ENCODE results near the gene RHOBTB1.

RHOBTB1 gene

DNA sequence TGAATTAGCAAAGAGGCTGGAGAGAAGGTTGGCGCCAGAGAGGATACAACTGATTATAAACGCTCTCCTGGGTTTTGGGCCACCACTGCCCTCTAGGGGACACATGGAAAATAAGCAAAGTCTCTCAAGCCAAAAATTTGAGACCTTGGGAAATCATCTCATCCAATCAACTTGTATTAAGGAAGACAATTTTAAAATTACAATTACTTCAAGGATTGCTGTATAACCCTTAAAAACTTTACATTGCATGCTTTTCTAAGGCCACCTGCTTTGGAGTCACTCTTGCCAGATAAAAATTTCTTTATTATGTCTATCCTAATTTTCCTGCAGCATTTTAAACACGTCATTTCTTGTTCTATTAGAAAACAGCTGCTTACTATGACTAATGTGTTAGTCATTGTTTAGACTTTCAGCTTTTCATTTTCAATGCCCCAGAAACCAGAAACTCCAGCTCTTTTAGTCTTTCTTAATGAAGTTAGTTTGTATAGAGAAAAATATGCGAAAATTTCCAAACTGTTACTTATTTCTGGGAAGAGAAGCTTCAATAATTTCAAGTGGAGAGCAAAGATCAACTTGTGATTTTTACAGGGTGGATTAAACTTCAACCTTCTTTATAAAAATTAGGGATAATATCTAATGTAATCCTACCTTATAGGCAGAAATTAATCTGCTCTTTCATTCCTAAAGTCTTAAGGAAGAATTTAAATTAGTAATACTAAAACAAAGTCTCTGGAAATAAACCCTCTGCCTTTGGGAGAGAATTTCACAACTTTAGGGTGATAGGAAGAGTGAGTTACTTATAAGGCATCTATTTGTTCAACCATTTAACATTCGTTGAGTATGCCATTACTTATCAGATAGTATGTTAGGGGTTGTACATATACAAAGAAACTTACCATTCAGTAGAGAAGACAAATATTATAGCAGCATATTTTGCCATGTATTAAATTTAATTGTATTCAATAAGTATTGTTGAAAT lies 20.6 kb upstream of the RHOBTB1 start:
- FAIRE-seq (peak; percentile 44), DNase-seq (ENCODE audit: insufficient read length) (no peak)
- TF ChIP-seq POLR2A (IDR thresholded peaks at IDR 0.05; ENCODE audit: low read depth, low read length), result no peak
- TF ChIP-seq POLR2AphosphoS5 (IDR thresholded peaks at IDR 0.05; ENCODE audit: low read depth, low read length), result no peak

DNA sequence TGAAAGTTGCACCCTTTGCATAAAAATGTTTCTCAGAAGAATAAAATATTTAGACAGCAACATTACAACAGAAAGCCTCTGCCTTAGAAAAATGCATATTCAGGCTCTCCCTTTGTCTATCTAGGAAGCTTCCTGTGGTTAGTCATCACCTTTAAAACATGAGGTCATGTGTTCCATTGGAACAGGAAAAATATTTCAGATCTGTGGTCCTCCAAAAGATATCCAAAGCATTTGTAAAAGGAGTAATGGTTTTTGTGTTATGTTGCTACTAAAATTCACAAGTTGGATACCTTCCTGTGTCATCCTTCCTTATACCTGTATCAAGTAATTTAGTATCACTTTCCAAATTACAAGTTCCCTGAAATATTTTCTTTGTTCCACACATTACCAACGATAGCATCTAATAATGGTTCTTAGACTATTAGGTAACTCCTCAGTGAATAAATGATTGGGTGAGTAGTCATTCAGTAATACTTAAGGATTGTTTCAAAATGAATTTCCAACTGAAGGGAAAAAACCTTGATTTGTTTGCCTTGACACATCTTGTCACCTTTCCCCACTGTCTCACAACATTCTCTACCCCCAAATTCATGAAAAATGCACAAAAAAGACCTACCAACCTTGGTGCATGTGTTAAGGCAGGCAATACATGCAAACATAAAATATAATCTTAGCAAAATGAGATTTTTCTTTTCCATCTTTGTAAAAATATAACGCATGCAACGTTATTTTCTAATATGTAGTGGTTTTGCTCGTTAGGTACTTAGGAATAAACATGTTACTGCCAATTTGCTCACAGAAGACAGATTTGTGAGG lies 19.7 kb upstream of the RHOBTB1 start:
- TF ChIP-seq POLR2A (IDR thresholded peaks at IDR 0.05; ENCODE audit: low read depth, low read length), result no peak
- no peak for TF ChIP-seq TAF1 (IDR thresholded peaks at IDR 0.05; ENCODE audit: borderline replicate concordance, low read depth, low read length)
- no peak for TF ChIP-seq POLR2AphosphoS5 (IDR thresholded peaks at IDR 0.05; ENCODE audit: low read depth, low read length)
- DNase-seq (ENCODE audit: insufficient read length) (no peak), FAIRE-seq (peak; percentile 36)

- TF ChIP-seq TAF1 (IDR thresholded peaks at IDR 0.05; ENCODE audit: borderline replicate concordance, low read depth, low read length) (no peak), POLR2AphosphoS5 (IDR thresholded peaks at IDR 0.05; ENCODE audit: low read depth, low read length) (no peak), POLR2A (IDR thresholded peaks at IDR 0.05; ENCODE audit: low read depth, low read length) (no peak)
- FAIRE-seq (no peak), DNase-seq (ENCODE audit: insufficient read length) (no peak)
Measured at GRCh38 chr10:60962946-60963345, 19.0 kb upstream of the RHOBTB1 start.

- TF ChIP-seq TAF1 (IDR thresholded peaks at IDR 0.05; ENCODE audit: borderline replicate concordance, low read depth, low read length) (no peak), POLR2AphosphoS5 (IDR thresholded peaks at IDR 0.05; ENCODE audit: low read depth, low read length) (no peak), POLR2A (IDR thresholded peaks at IDR 0.05; ENCODE audit: low read depth, low read length) (no peak)
- FAIRE-seq, result no peak
- no peak for DNase-seq (ENCODE audit: insufficient read length)
Measured at GRCh38 chr10:60960913-60961312, 16.9 kb upstream of the RHOBTB1 start.

DNA sequence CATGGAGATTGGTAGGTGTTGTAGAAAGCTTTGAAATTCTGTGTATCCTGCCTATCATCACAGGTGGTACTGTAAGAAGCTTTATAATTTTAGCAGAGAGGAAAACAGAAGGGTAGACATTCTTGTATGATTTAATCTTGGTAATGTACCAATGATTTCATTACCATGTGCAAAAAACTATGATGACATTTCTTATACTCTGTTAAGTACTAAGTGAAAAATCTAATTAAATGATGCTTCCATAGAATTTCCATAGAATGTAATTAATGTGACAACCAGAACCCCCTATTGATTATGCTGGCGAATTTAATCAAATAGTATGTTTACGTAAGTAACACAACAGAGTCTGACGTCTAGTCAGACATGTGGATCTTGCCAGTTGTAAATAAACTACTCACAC lies 16.0 kb upstream of the RHOBTB1 start:
- DNase-seq (ENCODE audit: insufficient read length) (no peak), FAIRE-seq (no peak)
- TF ChIP-seq POLR2A (IDR thresholded peaks at IDR 0.05; ENCODE audit: low read depth, low read length) (no peak), TAF1 (IDR thresholded peaks at IDR 0.05; ENCODE audit: borderline replicate concordance, low read depth, low read length) (no peak), POLR2AphosphoS5 (IDR thresholded peaks at IDR 0.05; ENCODE audit: low read depth, low read length) (no peak)

- TF ChIP-seq POLR2A (IDR thresholded peaks at IDR 0.05; ENCODE audit: low read depth, low read length), result no peak
- no peak for TF ChIP-seq POLR2AphosphoS5 (IDR thresholded peaks at IDR 0.05; ENCODE audit: low read depth, low read length)
- TF ChIP-seq TAF1 (IDR thresholded peaks at IDR 0.05; ENCODE audit: borderline replicate concordance, low read depth, low read length), result no peak
- DNase-seq (ENCODE audit: insufficient read length) (no peak), FAIRE-seq (no peak)
Measured at GRCh38 chr10:60958892-60959601, 15.1 kb upstream of the RHOBTB1 start.

DNA sequence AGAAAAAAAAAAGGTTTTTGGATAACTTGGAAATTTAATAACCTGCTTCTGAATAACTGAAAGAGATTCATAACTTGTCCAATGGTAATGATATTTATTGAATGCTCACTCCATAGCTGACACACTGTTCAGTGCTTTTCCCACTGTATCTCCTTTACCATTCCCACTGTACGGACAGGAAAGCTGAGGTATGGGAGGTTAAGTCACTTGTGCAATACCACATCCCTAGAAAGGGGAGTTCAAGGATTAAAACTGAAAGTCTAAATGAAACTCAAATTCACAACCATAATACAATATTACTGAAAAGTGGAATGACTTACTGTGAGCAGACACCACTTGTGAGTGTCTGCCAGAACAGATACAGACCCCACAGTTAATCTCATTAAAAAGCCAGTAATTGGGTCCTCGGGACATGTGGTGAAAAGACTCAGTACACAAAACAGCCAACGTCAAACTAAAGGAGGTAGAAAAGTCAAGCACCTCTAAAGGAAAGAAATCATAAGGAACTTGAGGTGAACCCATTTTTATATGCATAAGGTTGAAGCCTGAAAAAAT lies 13.8 kb upstream of the RHOBTB1 start:
- no peak for FAIRE-seq
- no peak for DNase-seq (ENCODE audit: insufficient read length)
- TF ChIP-seq TAF1 (IDR thresholded peaks at IDR 0.05; ENCODE audit: borderline replicate concordance, low read depth, low read length) (no peak), POLR2AphosphoS5 (IDR thresholded peaks at IDR 0.05; ENCODE audit: low read depth, low read length) (no peak), POLR2A (IDR thresholded peaks at IDR 0.05; ENCODE audit: low read depth, low read length) (no peak)

- no peak for DNase-seq (ENCODE audit: insufficient read length)
- TF ChIP-seq POLR2A (IDR thresholded peaks at IDR 0.05; ENCODE audit: low read depth, low read length) (no peak), TAF1 (IDR thresholded peaks at IDR 0.05; ENCODE audit: borderline replicate concordance, low read depth, low read length) (no peak), POLR2AphosphoS5 (IDR thresholded peaks at IDR 0.05; ENCODE audit: low read depth, low read length) (no peak)
- no peak for FAIRE-seq
Measured at GRCh38 chr10:60955957-60956425, 12.0 kb upstream of the RHOBTB1 start.

DNA sequence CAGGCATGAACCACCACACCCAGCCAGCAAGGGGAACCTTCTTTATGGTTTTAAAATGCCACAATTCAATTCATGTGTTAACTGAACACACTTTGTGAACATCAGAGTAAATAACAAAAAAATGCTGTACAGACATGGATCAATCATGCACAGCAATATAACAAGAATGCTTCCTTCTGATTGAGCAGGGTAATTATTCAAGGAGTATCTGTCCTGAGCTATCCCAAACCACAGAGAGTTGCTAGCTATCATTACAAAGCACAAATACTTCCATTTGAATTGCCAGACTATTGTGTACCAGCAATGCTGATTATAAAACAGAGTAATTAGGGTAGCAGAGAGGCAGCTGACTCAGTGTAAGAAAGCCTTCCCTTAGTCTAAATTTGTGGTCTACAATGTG lies 11.3 kb upstream of the RHOBTB1 start:
- TF ChIP-seq TAF1 (IDR thresholded peaks at IDR 0.05; ENCODE audit: borderline replicate concordance, low read depth, low read length), result no peak
- no peak for TF ChIP-seq POLR2AphosphoS5 (IDR thresholded peaks at IDR 0.05; ENCODE audit: low read depth, low read length)
- TF ChIP-seq POLR2A (IDR thresholded peaks at IDR 0.05; ENCODE audit: low read depth, low read length), result no peak
- DNase-seq (ENCODE audit: insufficient read length), result no peak
- no peak for FAIRE-seq

DNA sequence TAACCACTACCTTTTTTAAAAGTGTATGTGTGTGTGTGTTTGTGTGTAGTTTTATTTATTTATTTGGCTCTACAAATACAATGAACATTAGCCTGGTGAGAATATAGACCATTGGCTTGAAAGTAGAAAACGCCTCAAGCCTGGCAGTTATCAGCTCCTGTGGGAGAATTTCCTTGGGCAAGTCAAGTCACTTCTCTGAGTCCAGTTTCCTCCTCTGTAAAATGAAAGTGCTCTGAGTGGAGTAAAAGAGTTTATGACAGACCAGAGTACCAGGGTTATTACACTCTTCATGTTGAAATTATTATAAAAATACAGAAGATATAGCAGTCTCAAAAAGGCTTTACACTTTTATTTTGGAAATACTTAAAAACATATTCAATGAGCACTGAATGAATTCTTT lies 10.1 kb upstream of the RHOBTB1 start:
- no peak for FAIRE-seq
- DNase-seq (ENCODE audit: insufficient read length), result no peak
- TF ChIP-seq POLR2AphosphoS5 (IDR thresholded peaks at IDR 0.05; ENCODE audit: low read depth, low read length) (no peak), POLR2A (IDR thresholded peaks at IDR 0.05; ENCODE audit: low read depth, low read length) (no peak), TAF1 (IDR thresholded peaks at IDR 0.05; ENCODE audit: borderline replicate concordance, low read depth, low read length) (no peak)

DNA sequence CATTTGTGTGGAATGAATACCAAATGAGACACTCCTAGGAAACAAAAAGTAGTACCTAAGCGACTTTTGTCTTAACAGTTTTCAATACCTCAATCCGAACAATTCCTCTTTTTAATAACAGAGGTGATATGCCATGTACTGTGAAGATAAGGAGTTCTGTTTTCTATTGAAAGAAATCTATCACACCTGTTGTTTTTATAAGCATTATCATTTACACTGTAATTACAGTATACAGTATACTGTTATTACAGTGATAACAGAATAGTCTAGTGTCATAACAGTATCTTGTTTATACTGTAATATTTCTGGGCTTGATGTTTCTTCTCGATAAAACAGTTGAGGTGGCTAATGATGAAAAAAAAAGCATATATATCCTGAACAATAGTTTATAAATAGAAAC lies 9.4 kb upstream of the RHOBTB1 start:
- DNase-seq (ENCODE audit: insufficient read length) (no peak), FAIRE-seq (no peak)
- TF ChIP-seq TAF1 (IDR thresholded peaks at IDR 0.05; ENCODE audit: borderline replicate concordance, low read depth, low read length) (no peak), POLR2AphosphoS5 (IDR thresholded peaks at IDR 0.05; ENCODE audit: low read depth, low read length) (no peak), POLR2A (IDR thresholded peaks at IDR 0.05; ENCODE audit: low read depth, low read length) (no peak)

All from GM12892 (cell line).